Stimulated activated naive CD4-positive, alpha-beta T cell (primary cell): ENCODE results near the gene RINL.

Experiments
- DNase-seq, 6 experiments: peaks; one replicate each; lab custom pipeline; 2025; lab: John Stamatoyannopoulos, UW

RINL gene

DNA sequence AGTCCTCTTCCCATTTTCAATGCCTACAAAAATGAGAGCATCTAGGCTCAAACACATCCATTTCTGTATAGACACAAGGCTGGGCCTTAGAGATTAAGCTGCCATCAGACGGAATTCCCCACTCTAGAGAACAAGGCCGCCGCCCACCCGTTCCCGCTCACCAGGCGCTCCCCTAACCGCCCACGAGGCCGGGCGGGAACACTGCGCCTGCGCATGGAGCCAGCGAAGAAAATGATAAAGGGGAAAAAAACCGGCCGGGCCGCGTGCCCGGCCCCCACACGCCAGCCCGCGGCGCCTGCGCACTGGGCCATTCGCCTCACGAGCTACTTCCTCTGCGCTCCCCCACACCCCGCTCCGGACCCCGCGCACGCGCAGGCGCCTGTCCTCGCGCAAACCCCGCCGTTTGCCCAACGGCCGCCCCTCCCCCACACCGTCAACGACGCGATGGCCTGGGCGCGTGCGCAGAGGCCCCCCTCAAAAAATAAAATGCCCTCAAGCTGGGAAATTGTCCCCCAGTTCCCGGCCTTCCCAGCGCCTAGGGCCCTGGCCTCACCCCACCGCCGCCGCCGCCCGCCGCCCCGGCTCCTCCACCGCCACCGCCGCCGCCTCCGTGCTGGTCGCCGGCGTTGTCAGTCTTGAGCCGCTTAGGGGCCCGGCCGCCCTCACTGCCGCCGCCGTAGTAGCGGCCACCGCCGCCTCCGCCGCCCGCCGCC lies 28.8 kb downstream of the RINL start:
- DNase-seq, result peak; percentile 87 to 96 (median 94)

DNA sequence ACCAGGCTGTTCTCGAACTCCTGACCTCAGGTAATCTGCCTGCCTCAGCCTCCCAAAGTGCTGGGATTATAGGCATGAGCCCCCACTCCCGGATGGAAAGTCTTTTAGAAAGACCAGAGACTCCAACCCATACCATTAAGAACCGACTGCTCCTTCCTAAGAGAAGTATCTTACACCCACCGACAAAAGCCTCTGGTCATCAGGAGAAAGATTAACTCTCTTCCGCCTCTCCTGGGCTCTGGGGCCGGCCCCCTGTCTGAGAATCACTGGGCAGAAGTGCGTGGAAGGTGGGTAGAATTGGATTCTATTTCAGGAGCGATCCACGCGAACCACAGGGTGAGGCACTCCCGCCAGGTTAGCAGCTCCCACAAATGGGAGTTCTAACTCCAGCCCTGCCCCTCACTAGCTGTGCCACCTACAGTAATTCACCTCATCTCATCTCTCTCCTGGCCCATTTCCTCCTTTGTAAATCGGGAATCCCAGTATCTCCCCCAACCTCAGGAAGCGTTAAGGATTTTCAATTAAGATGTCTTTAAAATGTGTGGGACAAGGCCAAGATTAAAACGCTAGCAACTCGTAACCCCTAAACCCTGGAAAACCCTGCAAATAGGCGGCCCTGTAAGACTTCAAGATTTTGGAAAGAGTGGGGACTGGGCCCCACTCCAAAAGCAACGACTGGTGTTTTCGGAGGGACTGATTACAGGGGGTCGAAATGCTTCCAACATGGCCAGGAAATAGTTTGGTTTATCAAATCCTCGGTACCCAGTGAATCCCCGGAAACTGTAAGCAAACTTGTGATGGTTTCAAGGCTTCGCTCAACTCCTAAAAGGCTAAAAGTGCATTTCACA lies 29.6 kb downstream of the RINL start:
- DNase-seq, result no peak

DNA sequence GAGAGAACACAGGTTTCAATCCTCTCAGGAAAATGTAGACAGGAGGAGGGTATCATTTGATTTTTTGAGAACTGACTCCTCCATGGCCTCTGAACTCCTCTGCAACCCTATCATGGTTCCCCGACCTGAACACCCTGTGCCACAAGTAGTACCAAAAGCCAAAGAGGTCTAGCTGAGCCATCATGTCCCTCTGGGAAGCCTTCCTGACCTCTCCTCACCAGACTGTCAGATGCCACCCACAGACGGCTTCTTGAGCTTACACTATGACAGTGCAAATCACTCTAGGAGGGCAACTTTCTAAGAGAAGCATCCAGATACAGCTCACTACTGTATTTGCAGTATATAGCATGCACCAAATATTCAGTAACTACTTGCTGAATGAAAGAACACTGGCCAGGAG lies 32.0 kb downstream of the RINL start:
- DNase-seq, result no peak

DNA sequence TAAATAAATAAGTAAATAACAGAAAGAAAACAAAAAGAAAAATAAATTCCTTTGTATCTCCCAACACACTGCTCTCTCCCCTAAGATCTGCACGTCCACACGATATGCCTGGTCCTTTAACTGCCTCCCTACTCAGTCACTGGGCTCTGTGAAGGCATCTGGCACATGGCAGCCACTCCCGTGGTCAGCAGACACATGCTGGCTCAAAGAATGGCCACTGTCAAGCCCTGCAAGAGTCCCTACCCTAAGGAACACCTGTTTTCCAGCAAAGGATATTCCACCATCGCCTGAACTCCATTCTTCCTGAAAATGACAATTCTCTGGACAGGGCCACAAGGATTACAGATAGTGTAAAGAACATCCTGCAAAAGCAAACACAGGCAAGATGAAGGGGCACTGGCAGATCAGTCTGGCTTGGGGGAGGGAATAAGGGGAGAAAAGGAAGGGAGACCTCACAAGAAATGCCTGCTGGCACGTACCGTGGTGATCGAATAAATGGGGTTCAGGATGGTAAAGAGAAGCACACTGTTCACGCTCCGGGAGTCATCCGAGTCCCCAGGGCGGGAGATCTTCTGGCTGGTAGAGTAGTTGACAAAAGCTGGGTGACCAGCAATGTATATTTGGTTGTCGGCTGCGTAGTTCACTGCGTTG lies 32.6 kb downstream of the RINL start:
- no peak for DNase-seq

DNA sequence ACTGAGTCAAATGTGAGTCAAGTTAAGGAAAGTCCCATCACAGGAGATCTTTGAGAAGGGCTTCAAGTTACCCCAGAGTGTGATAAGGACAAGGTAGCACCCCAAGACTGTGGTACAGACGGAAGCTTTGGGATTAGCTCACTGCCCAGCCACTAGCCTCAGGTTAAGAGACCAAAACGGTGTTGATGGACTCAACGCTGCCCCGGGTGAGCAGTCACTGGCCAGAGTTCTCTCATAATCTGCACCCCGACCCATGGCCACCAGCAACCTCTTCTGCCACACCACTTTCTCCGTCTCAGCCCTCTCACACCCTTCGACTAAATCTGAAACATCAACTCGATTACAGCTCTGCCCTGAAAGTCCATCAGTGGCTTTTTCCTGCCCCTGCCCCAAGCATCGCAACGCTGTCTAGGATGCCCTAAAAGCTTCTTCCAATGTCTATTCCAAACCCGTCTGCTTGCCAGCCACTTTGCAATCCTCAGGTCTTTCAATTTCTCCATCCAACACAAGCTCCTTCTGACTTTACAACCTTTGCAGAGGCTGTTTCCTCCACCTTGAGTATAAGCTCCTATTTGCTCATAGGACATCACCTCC lies 33.9 kb downstream of the RINL start:
- DNase-seq, result no peak

DNA sequence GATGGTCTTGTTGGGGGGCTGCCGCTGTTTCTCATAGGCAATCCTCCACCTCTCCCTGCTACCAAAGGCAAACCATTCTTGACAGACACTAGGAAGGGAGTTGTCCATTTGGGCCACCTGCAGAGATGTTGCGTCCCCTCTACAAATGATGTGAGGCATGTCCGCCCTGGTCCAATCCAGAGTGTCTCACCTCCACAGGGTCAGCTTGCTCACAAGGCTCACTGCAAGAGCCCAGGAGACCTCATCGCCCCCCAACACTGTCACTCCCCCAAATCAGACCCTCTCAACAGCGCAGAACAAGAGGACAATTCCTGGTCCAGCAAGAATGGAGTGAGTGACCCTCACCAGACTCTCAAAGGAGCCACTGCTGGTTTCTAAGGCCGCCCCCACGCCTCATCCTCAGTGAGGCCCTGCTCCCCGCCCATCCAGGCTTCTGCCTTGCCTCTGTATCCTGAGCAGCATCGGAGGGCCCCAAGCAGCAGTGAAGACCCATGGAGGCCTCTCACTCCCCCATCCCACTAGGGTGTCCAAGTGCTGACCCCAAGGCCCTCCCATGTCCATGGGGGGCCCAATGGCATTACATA lies 34.8 kb downstream of the RINL start:
- DNase-seq, result no peak

DNA sequence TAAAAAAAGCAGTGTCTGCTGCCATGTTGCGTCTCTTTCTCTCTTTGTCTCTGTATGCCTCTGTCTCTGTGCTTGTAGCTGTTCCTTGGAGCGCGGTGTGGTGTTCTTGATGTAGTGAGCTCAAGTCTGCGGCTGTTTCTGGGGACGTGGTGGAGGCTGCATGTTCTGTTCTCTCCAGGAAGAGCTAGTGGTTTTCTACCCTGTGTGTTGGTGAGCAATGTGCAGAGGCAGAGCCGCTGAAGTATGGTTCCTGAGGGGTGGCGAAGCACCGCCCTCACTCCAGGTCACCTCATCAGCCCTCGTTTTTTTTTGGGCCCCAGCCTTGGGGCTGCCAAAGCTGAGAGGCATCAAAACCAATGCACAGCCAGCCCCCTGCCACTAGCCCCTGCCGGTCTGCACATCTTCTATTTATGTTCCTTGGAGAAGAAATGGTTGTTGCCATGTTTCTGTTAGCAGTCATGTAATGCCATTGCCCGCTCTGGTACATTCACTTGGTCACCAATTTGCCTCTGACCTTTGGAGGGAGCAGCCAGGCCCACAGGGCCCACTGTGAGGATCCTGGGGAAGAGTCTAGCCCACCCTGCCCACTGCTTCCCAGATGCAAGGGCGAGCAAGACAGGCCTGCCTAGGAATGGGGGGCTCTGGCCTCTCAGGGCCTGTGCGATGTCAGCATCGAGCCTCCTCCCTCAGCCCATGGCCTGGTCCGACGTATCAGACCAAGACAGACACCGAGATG lies 35.5 kb downstream of the RINL start:
- DNase-seq, result peak; percentile 53 to 85 (median 62)

DNA sequence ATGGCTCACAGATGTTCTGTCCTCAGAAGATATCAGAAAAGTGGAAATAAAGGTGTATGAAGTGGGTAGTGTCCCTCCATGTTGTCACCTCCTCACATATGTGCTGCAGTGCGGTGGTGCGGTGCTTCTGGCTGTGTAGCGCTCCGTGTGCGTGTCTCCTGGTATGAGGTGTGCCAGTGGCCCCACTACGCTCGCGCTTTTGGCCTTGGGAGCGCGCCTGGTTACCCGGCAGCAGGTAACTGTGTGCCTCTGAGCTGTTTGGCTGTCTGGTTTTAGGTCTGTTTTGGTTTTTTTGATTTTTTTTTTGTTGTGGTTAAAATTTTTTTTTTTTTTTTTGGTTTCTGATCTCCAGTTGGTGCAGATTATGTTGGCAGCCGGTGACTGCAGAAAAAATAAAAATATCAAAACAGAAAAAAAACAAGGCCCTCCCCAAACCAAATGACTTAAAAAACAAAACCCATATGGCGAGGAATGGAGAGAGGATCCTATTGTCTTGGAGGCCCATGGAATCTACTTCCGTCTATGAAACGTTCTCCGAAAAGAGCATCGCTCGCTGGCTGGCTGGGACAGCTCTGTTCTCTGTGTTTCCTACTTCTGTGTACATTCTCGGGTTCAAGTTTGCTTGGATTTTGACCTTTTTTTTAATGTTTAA lies 36.2 kb downstream of the RINL start:
- peak; percentile 61 to 85 (median 70) for DNase-seq

DNA sequence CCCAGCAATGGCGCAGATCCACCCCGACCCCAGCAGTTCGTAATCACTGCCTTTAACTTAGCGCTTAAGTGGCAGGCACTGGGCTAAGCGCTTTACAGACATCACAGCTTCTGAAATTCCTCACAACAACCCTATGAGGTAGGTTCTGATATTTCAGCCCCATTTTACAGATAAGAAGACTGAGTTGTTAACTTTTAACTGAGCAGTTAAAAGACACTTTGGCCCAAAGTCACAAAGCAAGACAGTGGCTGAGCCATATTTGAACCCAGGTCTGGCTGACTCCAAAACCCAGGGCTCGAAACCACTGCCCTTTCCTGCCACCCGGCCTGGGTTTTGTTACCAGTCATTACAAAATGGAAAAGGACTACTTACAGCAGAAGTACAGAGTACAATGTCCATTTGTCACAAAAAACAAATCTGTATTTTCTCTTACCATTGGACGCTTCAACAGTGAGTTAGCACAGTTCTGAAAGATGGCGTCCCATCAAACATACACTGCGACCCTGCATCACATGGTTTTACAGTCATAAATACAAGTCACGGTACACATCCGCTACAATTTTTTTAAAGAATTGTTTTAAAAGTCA lies 36.8 kb downstream of the RINL start:
- no peak for DNase-seq

DNA sequence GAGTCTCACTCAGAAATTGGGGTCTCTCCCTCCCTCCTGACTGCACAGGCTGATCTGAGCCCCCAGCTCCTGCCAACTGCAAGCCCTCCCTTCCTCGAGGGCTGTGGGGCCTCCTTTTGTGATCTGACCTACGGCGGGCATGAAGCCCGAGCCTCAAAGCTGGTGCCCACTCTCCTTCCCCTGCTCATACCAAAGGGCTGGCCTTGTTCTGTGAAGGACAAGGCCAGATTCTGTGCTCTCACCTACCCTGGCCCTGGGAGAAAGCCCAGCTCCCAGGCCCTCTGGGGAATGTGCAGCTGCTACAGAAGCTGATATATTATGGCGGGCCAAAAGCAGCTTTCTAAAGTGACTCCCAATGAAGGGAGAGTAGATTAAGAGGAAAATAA lies 37.5 kb downstream of the RINL start:
- DNase-seq, result no peak

DNA sequence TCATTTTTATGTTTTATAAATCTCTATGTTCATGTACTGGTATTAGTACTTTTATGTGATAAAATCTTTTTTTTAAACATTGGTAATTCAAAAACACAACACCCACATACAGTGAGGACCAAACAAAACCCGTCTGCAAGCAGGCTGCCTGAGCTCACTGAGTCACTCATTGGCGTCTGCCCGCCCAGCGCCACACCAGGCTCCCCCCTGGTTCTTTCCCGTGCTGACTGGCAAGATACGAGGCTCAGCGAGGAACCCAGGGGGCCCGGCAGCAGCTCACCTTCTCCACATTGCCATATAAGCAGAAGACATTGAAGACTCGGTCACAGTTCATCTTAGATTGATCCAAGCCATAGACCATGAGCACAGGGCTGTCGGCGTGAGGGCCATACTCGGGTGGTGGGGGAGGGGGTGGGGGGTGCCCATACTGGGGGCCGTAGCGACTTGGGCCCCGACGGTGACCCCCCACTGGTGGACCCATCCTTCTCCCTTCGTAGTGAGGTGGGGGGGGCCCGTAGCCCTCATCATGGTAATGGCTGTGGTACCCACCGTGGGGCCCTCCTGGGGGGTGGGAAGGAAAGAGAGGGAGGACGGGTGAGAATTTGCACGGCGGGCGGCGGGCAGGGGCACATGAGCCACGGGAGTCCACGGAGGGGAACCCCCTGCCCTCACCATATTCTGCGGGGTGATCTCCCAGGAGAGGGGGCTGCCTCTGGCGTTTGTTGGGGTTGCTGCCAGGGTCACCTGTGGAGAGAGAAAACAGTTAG lies 38.1 kb downstream of the RINL start:
- no peak for DNase-seq

DNA sequence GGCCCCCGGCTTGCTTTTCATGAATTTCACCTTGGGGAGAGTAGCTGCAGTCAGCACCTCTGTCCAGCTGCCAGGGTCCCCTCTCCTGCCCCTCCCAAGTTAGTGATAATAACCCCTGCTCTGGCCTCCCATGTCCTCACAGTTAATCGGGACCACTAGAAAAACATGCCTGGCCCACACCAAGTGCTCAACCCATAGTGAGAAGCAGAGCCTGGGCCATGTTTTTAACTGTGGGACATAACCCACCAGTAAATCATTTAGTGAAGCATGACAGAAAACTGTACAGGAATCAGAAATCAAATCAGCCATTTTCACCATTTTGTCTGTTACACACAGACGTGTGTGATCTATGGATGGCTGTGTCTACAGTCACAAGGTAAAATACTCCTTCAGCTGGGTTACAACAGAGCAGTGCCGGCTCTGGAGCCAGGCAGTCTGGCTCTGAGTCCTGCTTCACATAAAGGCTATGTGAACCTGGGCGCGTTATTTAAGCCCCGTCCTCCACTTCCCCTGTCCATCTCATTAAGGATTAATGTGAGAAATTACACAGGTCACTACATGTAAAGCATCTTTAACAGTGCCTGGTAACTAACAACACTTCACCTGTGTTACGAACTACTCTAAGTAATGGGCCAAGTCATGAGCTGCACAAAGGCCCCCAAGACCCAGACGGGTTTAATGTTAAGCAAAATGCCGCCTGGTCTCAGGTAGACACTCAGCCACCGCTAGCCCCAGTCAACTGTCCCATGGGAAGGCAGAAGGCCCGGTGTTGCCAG lies 38.9 kb downstream of the RINL start:
- DNase-seq, result no peak

DNA sequence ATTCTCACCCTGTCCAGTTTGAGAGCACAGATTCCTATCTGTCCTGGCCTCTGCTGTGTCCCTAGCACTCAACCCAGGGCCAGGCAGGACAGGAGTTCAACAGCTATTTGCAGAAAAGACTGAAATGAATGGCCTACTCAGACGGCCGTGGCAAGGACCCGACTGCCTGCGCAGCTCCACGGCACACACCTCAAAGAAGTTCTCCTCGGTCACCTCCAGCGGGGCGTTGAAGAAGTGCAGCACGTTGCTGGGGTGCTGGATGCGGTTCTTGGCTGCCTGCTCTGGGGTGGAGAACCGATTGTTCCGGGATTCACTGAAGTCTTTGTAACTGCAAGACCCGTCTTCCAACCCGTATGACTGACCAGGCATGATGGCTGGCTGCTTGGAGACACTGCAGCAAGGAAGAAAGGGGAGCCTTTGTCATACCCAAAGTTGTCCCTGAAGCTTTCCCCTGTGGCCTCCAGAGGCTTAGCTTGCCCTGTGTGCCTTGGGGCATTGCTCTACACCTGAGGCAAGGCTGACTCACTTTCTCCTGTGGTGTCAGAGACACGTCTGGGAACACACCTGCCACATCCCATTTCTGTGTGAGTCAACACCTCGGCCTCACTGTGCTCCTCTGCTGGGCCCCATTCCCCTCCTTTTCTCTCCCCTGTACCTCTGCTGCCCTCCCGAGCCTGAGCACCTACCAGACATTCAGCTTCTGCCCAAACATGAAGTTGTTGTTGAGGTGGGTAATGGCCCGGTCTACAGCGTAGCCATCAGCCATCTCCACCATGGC lies 39.7 kb downstream of the RINL start:
- DNase-seq, result no peak

DNA sequence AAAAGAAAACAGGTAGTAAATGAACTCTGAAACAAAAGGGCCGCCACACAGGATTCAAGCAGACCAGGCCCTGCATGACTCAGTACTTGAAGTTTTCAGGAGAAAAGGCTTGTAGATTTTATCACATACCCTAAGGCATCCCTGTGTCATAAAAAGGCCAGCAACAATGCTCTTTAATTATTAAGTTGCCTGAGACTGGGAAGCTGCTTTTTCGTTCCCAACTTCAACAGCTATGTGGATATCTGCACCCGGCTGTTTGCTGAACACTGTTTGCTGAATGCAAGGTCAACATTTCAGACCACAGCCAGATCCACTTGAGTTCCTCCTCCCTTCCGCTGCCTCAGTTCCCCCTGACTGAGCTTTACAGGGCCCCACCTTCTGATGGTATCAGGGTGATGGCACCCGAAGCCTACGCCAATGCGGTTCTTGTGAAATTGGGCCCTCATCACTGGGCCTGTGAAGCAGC lies 40.4 kb downstream of the RINL start:
- DNase-seq, result no peak

DNA sequence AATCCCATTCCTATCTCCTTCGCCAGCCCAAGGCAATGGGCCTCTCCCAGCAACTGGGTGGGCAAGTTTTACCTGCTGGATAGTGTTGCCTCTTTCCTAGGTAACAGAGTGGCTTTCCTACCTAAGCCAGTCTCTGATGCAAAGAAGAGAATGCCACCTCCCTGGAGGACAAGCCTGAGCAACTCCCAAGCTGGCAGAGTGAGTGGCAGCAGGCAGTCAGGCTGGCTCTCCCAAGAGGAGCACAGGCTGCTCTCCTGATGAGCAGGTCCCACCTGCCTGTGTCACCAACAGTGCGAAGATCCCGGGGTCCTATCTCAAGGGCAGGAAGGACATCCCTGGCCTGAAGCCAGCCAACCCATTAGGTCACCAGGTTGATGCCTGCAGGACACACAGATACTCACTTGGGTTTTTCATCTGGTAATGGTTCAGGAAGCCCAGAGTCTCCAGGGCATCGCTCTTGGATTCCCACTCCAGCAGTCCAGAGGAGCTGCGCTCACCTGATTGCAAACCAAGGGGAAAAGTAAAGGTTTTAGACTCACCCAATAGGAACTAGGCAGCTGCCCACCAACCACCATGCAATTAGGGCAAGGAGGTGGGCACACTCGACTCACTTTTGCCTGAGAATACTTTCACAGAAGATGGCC lies 41.0 kb downstream of the RINL start:
- no peak for DNase-seq

DNA sequence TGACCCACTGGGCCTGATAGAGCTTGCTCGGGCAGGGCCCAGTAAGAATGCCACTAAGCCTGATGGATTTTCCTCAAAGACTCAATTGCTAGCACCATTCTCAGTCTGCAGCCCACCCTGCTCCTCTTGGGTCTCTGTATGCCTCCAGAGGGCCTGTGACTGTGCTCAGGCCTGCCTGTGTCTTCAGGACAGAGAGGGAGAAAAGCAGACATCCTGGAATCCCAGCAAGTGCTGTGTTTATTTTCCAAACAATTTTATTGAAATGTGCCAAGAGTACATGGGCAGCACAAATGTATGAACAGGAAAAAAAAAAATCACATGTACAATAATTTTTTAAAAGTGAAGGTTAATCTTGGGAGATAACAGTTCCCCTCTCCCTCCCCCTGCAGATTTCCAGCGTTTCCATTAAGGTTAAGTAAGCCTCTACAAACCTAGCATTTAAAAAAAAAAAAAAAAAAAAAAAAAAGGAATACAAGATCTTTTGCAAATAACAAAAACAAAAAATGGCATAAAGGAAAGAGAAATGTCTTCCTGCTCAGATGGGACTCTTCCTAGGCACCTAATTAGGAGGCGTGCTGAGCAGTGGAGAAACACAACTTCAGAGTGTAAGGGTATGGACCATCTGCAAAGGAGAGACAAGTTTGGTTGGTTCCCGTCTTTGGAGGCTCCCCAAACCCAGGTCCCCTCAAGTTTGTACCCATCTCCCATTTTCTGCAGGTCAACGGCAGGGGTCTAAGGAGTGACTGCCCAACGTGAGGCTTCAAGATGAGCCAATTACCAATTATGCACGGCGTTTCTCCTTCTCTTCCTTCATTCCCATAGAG lies 41.7 kb downstream of the RINL start:
- no peak for DNase-seq

DNA sequence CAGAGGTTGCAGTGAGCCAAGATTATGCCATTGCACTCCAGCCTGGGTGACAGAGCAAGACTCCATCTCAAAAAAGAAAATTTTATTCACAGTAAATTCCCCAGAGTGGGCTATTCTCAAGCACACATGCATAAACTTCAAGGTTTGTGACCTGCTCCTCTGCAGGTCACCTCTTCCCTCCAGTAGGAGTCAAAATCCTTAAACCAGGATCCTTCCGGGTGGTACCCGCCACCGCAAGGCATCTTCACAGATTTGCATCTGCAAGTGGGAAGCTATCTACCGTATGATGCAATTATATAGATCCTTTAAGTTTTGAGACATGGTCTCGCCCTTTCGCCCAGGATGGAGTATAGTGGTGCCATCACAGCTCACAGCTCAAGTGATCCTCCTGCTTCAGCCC lies 43.5 kb downstream of the RINL start:
- no peak for DNase-seq
